GM21381 (cell line): ENCODE data around the gene KDM2A.

Experiments
- ATAC-seq: cut with Tn5 transposase; IDR thresholded peaks from one replicate; pipeline ENCODE4 v1.9.1; 2021; ENCODE audit warnings: mild to moderate bottlenecking, moderate library complexity; ENCODE audit not compliant: unreplicated experiment

KDM2A gene

GRCh38 chr11:67271205-67271540 lies 152.1 kb downstream of the KDM2A start:
- no peak for ATAC-seq

- ATAC-seq = no peak
Observed at GRCh38 chr11:67271541-67272284, 152.7 kb downstream of the KDM2A start.

GRCh38 chr11:67272327-67273259 lies 153.5 kb downstream of the KDM2A start:
- ATAC-seq = no peak

- no peak for ATAC-seq
Observed at GRCh38 chr11:67273260-67273990, 154.4 kb downstream of the KDM2A start.

GRCh38 chr11:67274768-67275605 lies 155.9 kb downstream of the KDM2A start:
- no peak for ATAC-seq

- ATAC-seq = no peak
Observed at GRCh38 chr11:67275606-67276409, 156.7 kb downstream of the KDM2A start.

- peak; percentile 36 for ATAC-seq
Observed at GRCh38 chr11:67276781-67277230, 157.7 kb downstream of the KDM2A start.

GRCh38 chr11:67277231-67277961 lies 158.3 kb downstream of the KDM2A start:
- peak; percentile 76 for ATAC-seq

GRCh38 chr11:67278135-67278938 lies 159.3 kb downstream of the KDM2A start:
- ATAC-seq = no peak

GRCh38 chr11:67278939-67279588 lies 160.0 kb downstream of the KDM2A start:
- ATAC-seq = no peak

GRCh38 chr11:67279589-67280340 lies 160.7 kb downstream of the KDM2A start:
- ATAC-seq = no peak

- no peak for ATAC-seq
Observed at GRCh38 chr11:67280341-67280787, 161.3 kb downstream of the KDM2A start.

GRCh38 chr11:67280788-67281551 lies 161.9 kb downstream of the KDM2A start:
- ATAC-seq = no peak

- no peak for ATAC-seq
Observed at GRCh38 chr11:67281552-67282150, 162.6 kb downstream of the KDM2A start.

GRCh38 chr11:67282155-67282875 lies 163.3 kb downstream of the KDM2A start:
- ATAC-seq = no peak
